HCT116 (cell line): Measurements from ENCODE around the gene INHBE. TPM values are rescaled to one million over a fixed set of nuclear protein-coding genes. Genes with fewer than 3 reads are reported as not detected.

Experiments
- ATAC-seq: fragments of 200-7000 bp; cut with Tn5 transposase; 2 replicates; pipeline ENCODE4 v1.9.1; 2020; ENCODE audit warnings: mild to moderate bottlenecking, moderate library complexity
- BruUV-seq: library from RNA; stranded (reverse); fragments of 400-500 nt; replicated peaks from 2 replicates; lab custom pipeline; 2021; lab: Mats Ljungman, UMichigan
- CTCF ChIA-PET: fragments of 300-600 bp; sonication (Branson Sonifier 250); formaldehyde crosslinking; loops from one replicate; lab custom pipeline; 2021; ENCODE audit warnings: antibody characterized with exemption; lab: Charles Lee
- POLR2A ChIA-PET: fragments of 300-600, 350-600 bp; sonication (Branson Sonifier 250); formaldehyde crosslinking; loops from one replicate; lab custom pipeline; 2021; ENCODE audit warnings: antibody characterized with exemption; lab: Charles Lee
- RAD21 ChIA-PET, 2 experiments: fragments of 300-600 bp; sonication (Branson Sonifier 250); formaldehyde crosslinking; loops; one replicate each; lab custom pipeline; 2023; ENCODE audit warnings: low total read pairs in 2 of 2; ENCODE audit not compliant: uncharacterized antibody in 2 of 2, unreplicated experiment in 2 of 2, low non-redundant PET in 1 of 2; lab: Charles Lee
- DNase-seq: peaks from one replicate; pipeline ENCODE4 v3.0.0-alpha.2; 2010; ENCODE audit warnings: low read depth, low spot score
- H2AFZ ChIP-seq: fragments of 200-600 bp; shearing (Covaris generic), sonication (generic); 2 replicates; pipeline ENCODE4 v1.6.1; 2017; ENCODE audit warnings: low read depth, mixed run types, mixed read lengths, antibody characterized with exemption, low read length; ENCODE audit not compliant: poor library complexity, severe bottlenecking
- H3K27ac ChIP-seq: 2 replicates; pipeline ENCODE4 v1.5.1; 2012; ENCODE audit warnings: low read depth, low read length
- H3K27me3 ChIP-seq: fragments of 200-600 bp; sonication (generic); 2 replicates; pipeline ENCODE4 v1.6.1; 2016; ENCODE audit warnings: mixed run types, low read length, mixed read lengths; ENCODE audit not compliant: insufficient read depth
- H3K36me3 ChIP-seq, 2 experiments: fragments of 200-500 bp in 1 of 2; fragments of 200-600 bp in 1 of 2; sonication (Bioruptor generic) in 1 of 2; sonication (generic) in 1 of 2; 2 replicates each; pipeline versions ENCODE4 v1.5.1 to v1.6.1; 2014 to 2016; ENCODE audit warnings: low read length in 2 of 2, inconsistent platforms in 1 of 2, mixed read lengths in 1 of 2, mixed run types in 1 of 2; ENCODE audit not compliant: insufficient read depth in 2 of 2, control insufficient read depth in 1 of 2
- H3K4me1 ChIP-seq, 2 experiments: fragments of 200-600 bp in 1 of 2; sonication (generic) in 1 of 2; 2 replicates each; pipeline versions ENCODE4 v1.5.1 to v1.6.1; 2012 to 2017; ENCODE audit warnings: low read length in 2 of 2, inconsistent platforms in 1 of 2, mild to moderate bottlenecking in 1 of 2, mixed read lengths in 1 of 2, mixed run types in 1 of 2, moderate library complexity in 1 of 2; ENCODE audit not compliant: insufficient read depth in 2 of 2, control insufficient read depth in 1 of 2
- H3K4me2 ChIP-seq: fragments of 200-600 bp; sonication (generic); 2 replicates; pipeline ENCODE4 v1.6.1; 2017; ENCODE audit warnings: mixed run types, low read length, mixed read lengths
- H3K4me3 ChIP-seq, 2 experiments: fragments of 200-600 bp in 1 of 2; sonication (generic) in 1 of 2; replicated peaks in 1 of 2; 2 replicates each; pipeline ENCODE4 v1.5.1; 2011 to 2016; ENCODE audit warnings: low read length in 2 of 2, control low read depth in 1 of 2, low read depth in 1 of 2, mild to moderate bottlenecking in 1 of 2, mixed read lengths in 1 of 2, mixed run types in 1 of 2
- H3K79me2 ChIP-seq: fragments of 200-600 bp; sonication (generic); 2 replicates; pipeline ENCODE4 v1.6.1; 2017; ENCODE audit warnings: mild to moderate bottlenecking, mixed run types, low read length, moderate library complexity, mixed read lengths; ENCODE audit not compliant: insufficient read depth
- H3K9ac ChIP-seq: fragments of 200-600 bp; sonication (generic); 2 replicates; pipeline ENCODE4 v1.6.1; 2016; ENCODE audit warnings: low read length, mixed read lengths
- H3K9me2 ChIP-seq: fragments of 200-600 bp; sonication (generic), shearing (Covaris generic); 2 replicates; pipeline ENCODE4 v1.6.1; 2017; ENCODE audit warnings: mixed run types, mild to moderate bottlenecking, moderate library complexity; ENCODE audit not compliant: insufficient read depth
- H3K9me3 ChIP-seq, 2 experiments: fragments of 200-500 bp in 1 of 2; fragments of 200-600 bp in 1 of 2; sonication (Bioruptor generic) in 1 of 2; sonication (generic) in 1 of 2; 2 replicates each; pipeline ENCODE4 v1.6.1; 2014 to 2017; ENCODE audit warnings: low read length in 2 of 2, mixed read lengths in 2 of 2, inconsistent platforms in 1 of 2, low read depth in 1 of 2, mild to moderate bottlenecking in 1 of 2, mixed run types in 1 of 2, moderate library complexity in 1 of 2; ENCODE audit not compliant: control insufficient read depth in 1 of 2, insufficient read depth in 1 of 2
- H4K20me1 ChIP-seq: fragments of 200-600 bp; sonication (generic), shearing (Covaris generic); 2 replicates; pipeline ENCODE4 v1.6.1; 2017; ENCODE audit warnings: mixed run types, mild to moderate bottlenecking, moderate library complexity; ENCODE audit not compliant: insufficient read depth
- ATF3 ChIP-seq: IDR thresholded peaks from 2 replicates; pipeline ENCODE4 v1.6.1; 2012
- CEBPB ChIP-seq: IDR thresholded peaks from 2 replicates; pipeline ENCODE4 v1.6.1; 2012; ENCODE audit warnings: low read depth
- EGR1 ChIP-seq: IDR thresholded peaks from 2 replicates; pipeline ENCODE4 v1.6.1; 2012; ENCODE audit warnings: low read depth
- ELF1 ChIP-seq: IDR thresholded peaks from 2 replicates; pipeline ENCODE4 v1.6.1; 2012; ENCODE audit warnings: low read depth, borderline replicate concordance
- FOSL1 ChIP-seq: IDR thresholded peaks from 2 replicates; pipeline ENCODE4 v1.6.1; 2012; ENCODE audit warnings: low read depth
- JUND ChIP-seq: IDR thresholded peaks from 2 replicates; pipeline ENCODE4 v1.6.1; 2012
- POLR2AphosphoS5 ChIP-seq: IDR thresholded peaks from 2 replicates; pipeline ENCODE4 v1.6.1; 2011; ENCODE audit warnings: mild to moderate bottlenecking, low read depth, low read length, moderate library complexity
- RAD21 ChIP-seq: IDR thresholded peaks from 2 replicates; pipeline ENCODE4 v1.6.1; 2012; ENCODE audit warnings: low read depth, mild to moderate bottlenecking
- SIN3A ChIP-seq: IDR thresholded peaks from 2 replicates; pipeline ENCODE4 v1.6.1; 2012; ENCODE audit warnings: low read depth
- TCF7L2 ChIP-seq: IDR thresholded peaks from 2 replicates; pipeline ENCODE4 v1.7.0; 2011; ENCODE audit warnings: borderline replicate concordance, inconsistent platforms; ENCODE audit not compliant: insufficient read depth, insufficient read length; ENCODE audit errors: extremely low read depth
- ZFX ChIP-seq: fragments of 450-650 bp; IDR thresholded peaks from 2 replicates; pipeline ENCODE4 v1.6.1; 2017
- ZNF274 ChIP-seq: fragments of 200-500 bp; sonication (Bioruptor generic); IDR thresholded peaks from 2 replicates; pipeline ENCODE4 v1.6.1; 2014; ENCODE audit warnings: mild to moderate bottlenecking, low read depth, low read length, inconsistent platforms
- intact Hi-C: fragments of 100-400 bp; cut with micrococcal nuclease; formaldehyde crosslinking; loops from 2 replicates; pipeline ENCODE4 v1.10.0; 2022
- total RNA-seq: library from RNA; stranded (reverse); gene quantifications from one replicate; pipeline ENCODE4 v1.2.1, GENCODE V29; 2021; ENCODE audit not compliant: unreplicated experiment

Gene INHBE
- total RNA-seq, 1 experiment from 2014 or later, result 0.89 TPM

- no peak overlapping the region for H2AFZ ChIP-seq
- ChIA-PET POLR2A (interaction anchor here (0.5 kb wide), 1 partner anchor 107 kb away, joined by 3 read pairs; no protein-coding TSS in a partner anchor), RAD21 (no interaction called here)
- H3K27ac ChIP-seq, result peak overlapping the region; percentile 45; the same call in 1 of the 2 replicates
- no peaks in the 10 kb centered on the region for H3K9me3 ChIP-seq
- no peaks in the 10 kb centered on the region for H3K36me3 ChIP-seq
- no peaks in the 10 kb centered on the region for H3K27me3 ChIP-seq
- no peak for DNase-seq
- H4K20me1 ChIP-seq, result no peaks in the 10 kb centered on the region
- H3K9me2 ChIP-seq, result no peaks in the 10 kb centered on the region
- no peaks in the 10 kb centered on the region for H3K79me2 ChIP-seq
- peak overlapping the region; percentile 56 for H3K9ac ChIP-seq
- no peak for ATAC-seq
- peak overlapping the region; percentile 99 for H3K4me2 ChIP-seq
- H3K4me3 ChIP-seq, result peak overlapping the region; percentile 75
- no peak for TF ChIP-seq JUND
- TF ChIP-seq SIN3A, result no peak
- TF ChIP-seq ELF1, result no peak
- TF ChIP-seq ZFX, result no peak
- no peak for TF ChIP-seq EGR1
- no peak for TF ChIP-seq ATF3
- TF ChIP-seq ZNF274, result no peak
- no peak for TF ChIP-seq RAD21
- no peak for TF ChIP-seq POLR2AphosphoS5
- TF ChIP-seq FOSL1, result no peak
- TF ChIP-seq CEBPB, result no peak
- TF ChIP-seq TCF7L2, result no peak
- TF ChIP-seq, all 23 proteins: peak for 0
- peaks cover 22 to 54% of the 10 kb centered on the region in 2 experiments for H3K4me1 ChIP-seq
- BruUV-seq, result no TSS peak
- intact Hi-C loops, result loop anchor here (5.0 kb wide), 1 partner anchor 374 kb away; the partner anchor contains the start of gene NAB2
- CTCF ChIA-PET, result interaction anchor here (1.2 kb wide), 2 partner anchors 8 to 196 kb away, joined by 3 read pairs; no protein-coding TSS in a partner anchor
Observed at GRCh38 chr12:57460841-57461275, 5.8 kb downstream of the INHBE start.
